Measurements from ENCODE around the gene SLC47A2.

The SLC47A2 gene

GRCh38 chr17:19664821-19665181, 51.6 kb downstream of the SLC47A2 start:
- no peak for DNase-seq (ENCODE audit: extremely low read depth, insufficient read length)
- no peaks in the 10 kb centered on the region for H3K27me3 ChIP-seq (replicated peaks; ENCODE audit: control insufficient read depth, insufficient read depth, low read length)
- H3K36me3 ChIP-seq (ENCODE audit: control insufficient read depth, insufficient read depth, low read length): peaks cover 3% of the 10 kb centered on the region
- no peak for TF ChIP-seq CTCF (IDR thresholded peaks at IDR 0.05; ENCODE audit: insufficient read depth, low read length, poor library complexity, severe bottlenecking)
- H3K4me3 ChIP-seq (replicated peaks; ENCODE audit: low read depth, low read length): no peak overlapping the region

GRCh38 chr17:19664136-19664820, 52.1 kb downstream of the SLC47A2 start:
- TF ChIP-seq CTCF (IDR thresholded peaks at IDR 0.05; ENCODE audit: insufficient read depth, low read length, poor library complexity, severe bottlenecking): no peak
- peaks cover 3% of the 10 kb centered on the region for H3K36me3 ChIP-seq (ENCODE audit: control insufficient read depth, insufficient read depth, low read length)

GRCh38 chr17:19663097-19663496, 53.3 kb downstream of the SLC47A2 start:
- Histone ChIP-seq H3K36me3 (ENCODE audit: control insufficient read depth, insufficient read depth, low read length) (peaks cover 3% of the 10 kb centered on the region), H3K4me3 (replicated peaks; ENCODE audit: low read depth, low read length) (no peak overlapping the region), H3K27me3 (replicated peaks; ENCODE audit: control insufficient read depth, insufficient read depth, low read length) (no peaks in the 10 kb centered on the region)
- DNase-seq (ENCODE audit: extremely low read depth, insufficient read length): no peak
- TF ChIP-seq CTCF (IDR thresholded peaks at IDR 0.05; ENCODE audit: insufficient read depth, low read length, poor library complexity, severe bottlenecking): no peak

More at GRCh38 chr17:19664136-19664820, 52.1 kb downstream of the SLC47A2 start:
- Histone ChIP-seq H3K27me3 (replicated peaks; ENCODE audit: control insufficient read depth, insufficient read depth, low read length) (no peaks in the 10 kb centered on the region), H3K4me3 (replicated peaks; ENCODE audit: low read depth, low read length) (no peak overlapping the region)
- DNase-seq (ENCODE audit: extremely low read depth, insufficient read length): no peak

- no peaks in the 10 kb centered on the region for H3K27me3 ChIP-seq (replicated peaks; ENCODE audit: control insufficient read depth, insufficient read depth, low read length)
- DNase-seq (ENCODE audit: extremely low read depth, insufficient read length): no peak
- TF ChIP-seq CTCF (IDR thresholded peaks at IDR 0.05; ENCODE audit: insufficient read depth, low read length, poor library complexity, severe bottlenecking): no peak
- H3K4me3 ChIP-seq (replicated peaks; ENCODE audit: low read depth, low read length): no peak overlapping the region
- peaks cover 3% of the 10 kb centered on the region for H3K36me3 ChIP-seq (ENCODE audit: control insufficient read depth, insufficient read depth, low read length)
These were observed 55.3 kb downstream of the SLC47A2 start for GRCh38 chr17:19661121-19661520.

GRCh38 chr17:19660219-19660870, 56.0 kb downstream of the SLC47A2 start:
- TF ChIP-seq CTCF (IDR thresholded peaks at IDR 0.05; ENCODE audit: insufficient read depth, low read length, poor library complexity, severe bottlenecking): no peak
- Histone ChIP-seq H3K27me3 (replicated peaks; ENCODE audit: control insufficient read depth, insufficient read depth, low read length) (no peaks in the 10 kb centered on the region), H3K36me3 (ENCODE audit: control insufficient read depth, insufficient read depth, low read length) (peaks cover 3% of the 10 kb centered on the region), H3K4me3 (replicated peaks; ENCODE audit: low read depth, low read length) (no peak overlapping the region)
- no peak for DNase-seq (ENCODE audit: extremely low read depth, insufficient read length)

Measured in GM06990 (cell line).